WTC11 (cell line): ENCODE data around the gene SCO1.

Experiments
- CBFB ChIP-seq: sonication (generic); formaldehyde crosslinking; IDR thresholded peaks from 2 replicates; pipeline ENCODE4 v1.8.1; 2022; ENCODE audit warnings: mild to moderate bottlenecking, low read depth, missing genetic modification reagents
- E2F5 ChIP-seq: sonication (generic); formaldehyde crosslinking; IDR thresholded peaks from 2 replicates; pipeline ENCODE4 v1.8.1; 2022; ENCODE audit warnings: mild to moderate bottlenecking, moderate library complexity, missing genetic modification reagents
- ESRRA ChIP-seq: sonication (generic); formaldehyde crosslinking; IDR thresholded peaks from 2 replicates; pipeline ENCODE4 v1.8.1; 2022; ENCODE audit warnings: mild to moderate bottlenecking, missing genetic modification reagents, borderline replicate concordance
- ZNF121 ChIP-seq: sonication (generic); formaldehyde crosslinking; IDR thresholded peaks from 2 replicates; pipeline ENCODE4 v1.8.0; 2023; ENCODE audit warnings: missing genetic modification reagents
- ZNF232 ChIP-seq: sonication (generic); formaldehyde crosslinking; IDR thresholded peaks from 2 replicates; pipeline ENCODE4 v1.8.0; 2022; ENCODE audit warnings: mild to moderate bottlenecking, missing genetic modification reagents
- ZNF317 ChIP-seq: sonication (generic); formaldehyde crosslinking; IDR thresholded peaks from 2 replicates; pipeline ENCODE4 v1.8.1; 2023; ENCODE audit warnings: low read depth, mild to moderate bottlenecking, moderate library complexity, missing genetic modification reagents, borderline replicate concordance
- ZNF512 ChIP-seq: sonication (generic); formaldehyde crosslinking; IDR thresholded peaks from 2 replicates; pipeline ENCODE4 v1.8.1; 2022; ENCODE audit warnings: missing genetic modification reagents, borderline replicate concordance
- TF ChIP-seq, protein P1 (sequence below): sonication (generic); formaldehyde crosslinking; IDR thresholded peaks from 2 replicates; pipeline ENCODE4 v1.8.1; 2022; ENCODE audit warnings: low read depth, mild to moderate bottlenecking, moderate library complexity, missing genetic modification reagents, borderline replicate concordance
- TF ChIP-seq, protein P2 (sequence below): sonication (generic); formaldehyde crosslinking; IDR thresholded peaks from 2 replicates; pipeline ENCODE4 v1.8.0; 2022; ENCODE audit warnings: missing genetic modification reagents
- TF ChIP-seq, protein P3 (sequence below): fragments of 200-600 bp; IDR thresholded peaks from 2 replicates; pipeline ENCODE4 v1.8.0; 2022; ENCODE audit warnings: antibody characterized with exemption

- TF ChIP-seq ZNF317 (CRISPR knock-in tag) = no peak
- TF ChIP-seq, protein P1, sequence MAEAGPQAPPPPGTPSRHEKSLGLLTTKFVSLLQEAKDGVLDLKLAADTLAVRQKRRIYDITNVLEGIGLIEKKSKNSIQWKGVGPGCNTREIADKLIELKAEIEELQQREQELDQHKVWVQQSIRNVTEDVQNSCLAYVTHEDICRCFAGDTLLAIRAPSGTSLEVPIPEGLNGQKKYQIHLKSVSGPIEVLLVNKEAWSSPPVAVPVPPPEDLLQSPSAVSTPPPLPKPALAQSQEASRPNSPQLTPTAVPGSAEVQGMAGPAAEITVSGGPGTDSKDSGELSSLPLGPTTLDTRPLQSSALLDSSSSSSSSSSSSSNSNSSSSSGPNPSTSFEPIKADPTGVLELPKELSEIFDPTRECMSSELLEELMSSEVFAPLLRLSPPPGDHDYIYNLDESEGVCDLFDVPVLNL (CRISPR knock-in tag) = no peak
- TF ChIP-seq, protein P2, sequence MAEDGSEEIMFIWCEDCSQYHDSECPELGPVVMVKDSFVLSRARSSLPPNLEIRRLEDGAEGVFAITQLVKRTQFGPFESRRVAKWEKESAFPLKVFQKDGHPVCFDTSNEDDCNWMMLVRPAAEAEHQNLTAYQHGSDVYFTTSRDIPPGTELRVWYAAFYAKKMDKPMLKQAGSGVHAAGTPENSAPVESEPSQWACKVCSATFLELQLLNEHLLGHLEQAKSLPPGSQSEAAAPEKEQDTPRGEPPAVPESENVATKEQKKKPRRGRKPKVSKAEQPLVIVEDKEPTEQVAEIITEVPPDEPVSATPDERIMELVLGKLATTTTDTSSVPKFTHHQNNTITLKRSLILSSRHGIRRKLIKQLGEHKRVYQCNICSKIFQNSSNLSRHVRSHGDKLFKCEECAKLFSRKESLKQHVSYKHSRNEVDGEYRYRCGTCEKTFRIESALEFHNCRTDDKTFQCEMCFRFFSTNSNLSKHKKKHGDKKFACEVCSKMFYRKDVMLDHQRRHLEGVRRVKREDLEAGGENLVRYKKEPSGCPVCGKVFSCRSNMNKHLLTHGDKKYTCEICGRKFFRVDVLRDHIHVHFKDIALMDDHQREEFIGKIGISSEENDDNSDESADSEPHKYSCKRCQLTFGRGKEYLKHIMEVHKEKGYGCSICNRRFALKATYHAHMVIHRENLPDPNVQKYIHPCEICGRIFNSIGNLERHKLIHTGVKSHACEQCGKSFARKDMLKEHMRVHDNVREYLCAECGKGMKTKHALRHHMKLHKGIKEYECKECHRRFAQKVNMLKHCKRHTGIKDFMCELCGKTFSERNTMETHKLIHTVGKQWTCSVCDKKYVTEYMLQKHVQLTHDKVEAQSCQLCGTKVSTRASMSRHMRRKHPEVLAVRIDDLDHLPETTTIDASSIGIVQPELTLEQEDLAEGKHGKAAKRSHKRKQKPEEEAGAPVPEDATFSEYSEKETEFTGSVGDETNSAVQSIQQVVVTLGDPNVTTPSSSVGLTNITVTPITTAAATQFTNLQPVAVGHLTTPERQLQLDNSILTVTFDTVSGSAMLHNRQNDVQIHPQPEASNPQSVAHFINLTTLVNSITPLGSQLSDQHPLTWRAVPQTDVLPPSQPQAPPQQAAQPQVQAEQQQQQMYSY (CRISPR knock-in tag) = no peak
- no peak for TF ChIP-seq ESRRA (CRISPR knock-in tag)
- TF ChIP-seq, protein P3, sequence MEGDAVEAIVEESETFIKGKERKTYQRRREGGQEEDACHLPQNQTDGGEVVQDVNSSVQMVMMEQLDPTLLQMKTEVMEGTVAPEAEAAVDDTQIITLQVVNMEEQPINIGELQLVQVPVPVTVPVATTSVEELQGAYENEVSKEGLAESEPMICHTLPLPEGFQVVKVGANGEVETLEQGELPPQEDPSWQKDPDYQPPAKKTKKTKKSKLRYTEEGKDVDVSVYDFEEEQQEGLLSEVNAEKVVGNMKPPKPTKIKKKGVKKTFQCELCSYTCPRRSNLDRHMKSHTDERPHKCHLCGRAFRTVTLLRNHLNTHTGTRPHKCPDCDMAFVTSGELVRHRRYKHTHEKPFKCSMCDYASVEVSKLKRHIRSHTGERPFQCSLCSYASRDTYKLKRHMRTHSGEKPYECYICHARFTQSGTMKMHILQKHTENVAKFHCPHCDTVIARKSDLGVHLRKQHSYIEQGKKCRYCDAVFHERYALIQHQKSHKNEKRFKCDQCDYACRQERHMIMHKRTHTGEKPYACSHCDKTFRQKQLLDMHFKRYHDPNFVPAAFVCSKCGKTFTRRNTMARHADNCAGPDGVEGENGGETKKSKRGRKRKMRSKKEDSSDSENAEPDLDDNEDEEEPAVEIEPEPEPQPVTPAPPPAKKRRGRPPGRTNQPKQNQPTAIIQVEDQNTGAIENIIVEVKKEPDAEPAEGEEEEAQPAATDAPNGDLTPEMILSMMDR = no peak
- TF ChIP-seq CBFB (CRISPR knock-in tag) = no peak
- no peak for TF ChIP-seq E2F5 (CRISPR knock-in tag)
- no peak for TF ChIP-seq ZNF512 (CRISPR knock-in tag)
- no peak for TF ChIP-seq ZNF232 (CRISPR knock-in tag)
- no peak for TF ChIP-seq ZNF121
Observed at GRCh38 chr17:10651927-10652326, 45.4 kb downstream of the SCO1 start.
